Erythroblast (primary cell): Measurements from ENCODE around the gene ABCD1.

Source experiments
- DNase-seq, 2 experiments: peaks; one replicate each; lab custom pipeline; 2025; lab: John Stamatoyannopoulos, UW
- GATA1 ChIP-seq: IDR thresholded peaks from 2 replicates; pipeline ENCODE4 v1.6.1; 2011; ENCODE audit warnings: low read depth, mild to moderate bottlenecking, control low read depth, low read length, moderate library complexity
- POLR2A ChIP-seq: IDR thresholded peaks from 2 replicates; pipeline ENCODE4 v1.6.1; 2011; ENCODE audit warnings: mild to moderate bottlenecking, low read length

Gene ABCD1

DNA sequence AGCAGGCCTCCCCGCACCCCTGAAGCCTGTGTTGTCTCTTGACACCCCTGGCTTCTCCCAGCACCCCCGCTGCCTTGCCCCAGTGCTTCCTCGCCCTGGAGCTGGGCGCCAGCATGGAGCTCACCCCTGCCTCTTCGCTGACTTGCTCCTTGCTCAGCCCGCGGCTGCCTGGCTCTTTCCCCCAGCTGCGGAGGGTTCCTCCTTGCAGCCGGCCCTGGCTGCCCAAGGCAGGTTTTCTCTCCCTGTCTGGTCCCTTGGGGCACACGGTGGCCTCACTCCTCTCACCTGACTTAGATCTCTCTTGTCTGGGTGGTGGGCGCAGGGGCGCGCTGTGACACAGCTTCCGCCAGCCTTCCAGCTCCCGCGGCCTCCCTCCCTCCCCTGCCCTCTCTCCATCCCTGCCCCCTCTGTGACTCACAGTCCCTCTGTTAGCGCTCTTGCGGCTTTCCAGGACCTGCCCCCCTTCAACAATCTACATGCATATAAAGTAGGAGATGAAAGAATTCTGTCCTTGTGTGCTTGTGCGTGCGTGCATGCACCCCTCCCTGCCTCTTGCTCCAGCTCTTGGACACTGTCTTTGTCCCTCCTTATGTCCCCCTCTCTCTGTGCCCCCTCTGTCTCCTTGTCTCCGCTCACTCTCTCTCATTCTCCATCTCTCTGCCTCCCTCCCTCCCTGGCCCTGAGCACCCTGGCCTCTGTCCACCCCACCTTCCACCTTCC is 41.6 kb downstream of the ABCD1 start:
- peak; percentile 43 to 56 for DNase-seq
- TF ChIP-seq POLR2A (peak; percentile 49), GATA1 (no peak)

DNA sequence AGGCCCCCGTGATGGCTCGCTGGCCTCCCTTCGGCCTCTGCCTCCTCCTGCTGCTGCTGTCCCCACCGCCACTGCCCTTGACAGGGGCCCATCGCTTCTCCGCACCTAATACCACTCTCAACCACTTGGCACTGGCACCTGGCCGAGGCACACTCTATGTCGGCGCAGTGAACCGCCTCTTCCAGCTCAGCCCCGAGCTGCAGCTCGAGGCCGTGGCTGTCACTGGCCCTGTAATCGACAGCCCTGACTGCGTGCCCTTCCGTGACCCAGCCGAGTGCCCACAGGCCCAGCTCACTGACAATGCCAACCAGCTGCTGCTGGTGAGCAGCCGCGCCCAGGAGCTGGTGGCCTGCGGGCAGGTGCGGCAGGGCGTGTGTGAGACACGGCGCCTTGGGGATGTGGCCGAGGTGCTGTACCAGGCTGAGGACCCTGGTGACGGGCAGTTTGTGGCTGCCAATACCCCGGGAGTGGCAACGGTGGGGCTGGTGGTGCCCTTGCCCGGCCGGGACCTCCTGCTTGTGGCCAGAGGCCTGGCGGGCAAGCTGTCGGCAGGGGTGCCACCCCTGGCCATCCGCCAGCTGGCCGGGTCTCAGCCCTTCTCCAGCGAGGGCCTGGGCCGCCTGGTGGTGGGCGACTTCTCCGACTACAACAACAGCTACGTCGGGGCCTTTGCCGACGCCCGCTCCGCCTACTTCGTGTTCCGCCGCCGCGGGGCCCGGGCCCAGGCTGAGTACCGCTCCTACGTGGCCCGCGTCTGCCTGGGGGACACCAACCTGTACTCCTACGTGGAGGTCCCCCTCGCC is 42.4 kb downstream of the ABCD1 start:
- TF ChIP-seq GATA1 (no peak), POLR2A (no peak)
- DNase-seq = no peak

DNA sequence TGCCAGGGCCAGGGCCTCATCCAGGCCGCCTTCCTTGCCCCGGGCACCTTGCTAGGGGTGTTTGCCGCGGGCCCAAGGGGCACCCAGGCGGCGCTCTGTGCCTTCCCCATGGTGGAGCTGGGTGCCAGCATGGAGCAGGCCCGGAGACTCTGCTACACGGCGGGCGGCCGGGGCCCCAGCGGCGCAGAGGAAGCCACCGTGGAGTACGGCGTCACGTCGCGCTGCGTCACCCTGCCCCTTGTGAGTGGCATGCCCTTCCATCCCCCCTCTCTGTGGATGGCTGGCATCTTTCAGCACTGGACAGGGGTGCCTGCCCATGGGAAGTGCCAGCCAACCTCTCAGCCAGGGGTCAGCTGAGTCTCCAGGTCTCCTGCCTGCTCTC is 43.0 kb downstream of the ABCD1 start:
- TF ChIP-seq GATA1 (no peak), POLR2A (no peak)
- no peak for DNase-seq

DNA sequence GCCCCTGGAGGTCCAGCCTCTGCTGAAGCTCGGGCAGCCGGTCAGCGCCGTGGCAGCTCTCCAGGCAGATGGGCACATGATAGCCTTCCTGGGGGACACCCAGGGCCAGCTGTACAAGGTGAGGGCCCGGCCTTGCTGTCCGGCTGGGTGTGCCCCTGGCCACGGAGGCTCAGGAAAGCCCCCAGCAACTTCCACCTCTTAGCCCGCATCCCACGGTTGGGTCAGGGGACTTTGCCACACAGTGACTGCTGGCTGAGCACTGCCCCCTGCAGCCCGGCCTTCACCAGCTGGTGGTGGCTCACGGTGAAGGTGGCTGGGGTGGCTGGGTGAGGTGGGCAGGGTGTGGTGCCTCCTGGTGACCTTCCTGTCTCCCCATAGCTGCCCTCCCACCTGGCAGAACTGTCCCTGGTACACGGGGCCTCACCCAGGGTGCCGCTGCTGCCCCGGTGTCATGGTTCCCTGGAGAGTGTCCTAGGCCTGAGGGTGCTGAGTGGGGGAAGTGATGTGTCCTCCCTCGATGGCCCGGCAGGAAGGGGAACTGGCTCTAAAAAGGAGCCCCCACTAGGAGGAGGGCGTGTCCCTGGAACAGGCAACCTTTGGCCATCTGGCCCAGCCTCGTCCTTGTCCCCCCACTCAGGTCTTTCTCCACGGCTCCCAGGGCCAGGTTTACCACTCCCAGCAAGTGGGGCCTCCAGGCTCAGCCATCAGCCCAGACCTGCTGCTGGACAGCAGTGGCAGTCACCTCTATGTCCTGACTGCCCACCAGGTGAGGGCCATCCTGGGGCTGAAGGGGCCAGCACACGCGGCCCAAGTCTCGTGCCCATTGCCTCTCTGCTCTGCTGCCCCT is 43.9 kb downstream of the ABCD1 start:
- TF ChIP-seq GATA1 (no peak), POLR2A (no peak)
- no peak for DNase-seq

DNA sequence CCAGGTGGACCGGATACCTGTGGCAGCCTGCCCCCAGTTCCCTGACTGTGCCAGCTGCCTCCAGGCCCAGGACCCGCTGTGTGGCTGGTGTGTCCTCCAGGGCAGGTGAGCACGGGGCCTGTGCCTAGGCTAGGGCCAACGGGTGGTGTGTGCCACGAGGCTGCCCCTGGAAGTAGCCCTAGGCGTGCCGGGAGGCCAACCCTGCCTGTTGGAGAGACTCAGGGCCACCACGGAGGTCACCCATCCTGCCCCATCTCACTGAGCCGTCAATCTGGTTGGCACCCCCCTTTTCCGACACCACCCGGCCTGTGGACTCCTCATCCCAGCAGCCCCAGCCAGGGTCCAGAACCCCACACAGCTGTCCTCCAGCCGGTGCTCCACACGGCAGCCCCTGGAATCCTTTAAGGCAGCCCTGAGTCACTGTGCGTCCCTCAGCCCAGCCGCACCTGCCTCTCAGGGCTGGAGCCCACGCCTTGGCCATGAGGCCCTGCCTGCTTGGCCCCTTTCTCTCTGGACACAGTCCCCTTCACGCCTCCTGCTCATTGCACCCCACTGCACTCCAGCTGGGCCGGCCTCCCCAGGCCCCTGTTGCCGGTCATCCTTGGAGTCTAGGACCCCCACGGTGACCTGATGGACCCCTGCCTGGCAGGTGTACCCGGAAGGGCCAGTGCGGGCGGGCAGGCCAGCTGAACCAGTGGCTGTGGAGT is 44.7 kb downstream of the ABCD1 start:
- TF ChIP-seq GATA1 = no peak
- TF ChIP-seq POLR2A = no peak

DNA sequence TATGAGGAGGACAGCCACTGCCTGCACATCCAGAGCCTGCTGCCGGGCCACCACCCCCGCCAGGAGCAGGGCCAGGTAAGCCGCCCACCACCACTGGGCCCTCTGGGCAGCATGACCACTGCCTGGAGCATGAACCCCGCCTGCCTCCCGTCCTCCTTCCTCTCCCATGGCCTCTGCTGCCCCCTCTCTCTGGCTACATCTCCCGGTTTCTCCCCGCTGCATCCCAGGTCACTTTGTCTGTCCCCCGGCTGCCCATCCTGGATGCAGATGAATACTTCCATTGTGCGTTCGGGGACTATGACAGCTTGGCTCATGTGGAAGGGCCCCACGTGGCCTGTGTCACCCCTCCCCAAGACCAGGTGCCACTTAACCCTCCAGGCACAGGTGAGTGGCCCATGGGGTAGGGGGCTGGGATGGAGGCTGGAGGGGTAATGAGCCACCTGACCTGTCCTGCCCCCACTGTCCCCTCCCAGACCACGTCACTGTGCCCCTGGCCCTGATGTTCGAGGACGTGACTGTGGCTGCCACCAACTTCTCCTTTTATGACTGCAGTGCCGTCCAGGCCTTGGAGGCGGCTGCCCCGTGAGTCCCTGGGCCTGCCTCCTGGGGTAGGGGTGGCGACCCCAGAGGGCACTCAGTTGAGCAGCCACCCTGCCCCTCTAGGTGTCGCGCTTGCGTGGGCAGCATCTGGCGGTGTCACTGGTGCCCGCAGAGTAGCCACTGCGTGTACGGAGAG is 45.4 kb downstream of the ABCD1 start:
- no peak for DNase-seq
- TF ChIP-seq POLR2A (no peak), GATA1 (no peak)

More for the DNA sequence above, 44.7 kb downstream of the ABCD1 start:
- no peak for DNase-seq

DNA sequence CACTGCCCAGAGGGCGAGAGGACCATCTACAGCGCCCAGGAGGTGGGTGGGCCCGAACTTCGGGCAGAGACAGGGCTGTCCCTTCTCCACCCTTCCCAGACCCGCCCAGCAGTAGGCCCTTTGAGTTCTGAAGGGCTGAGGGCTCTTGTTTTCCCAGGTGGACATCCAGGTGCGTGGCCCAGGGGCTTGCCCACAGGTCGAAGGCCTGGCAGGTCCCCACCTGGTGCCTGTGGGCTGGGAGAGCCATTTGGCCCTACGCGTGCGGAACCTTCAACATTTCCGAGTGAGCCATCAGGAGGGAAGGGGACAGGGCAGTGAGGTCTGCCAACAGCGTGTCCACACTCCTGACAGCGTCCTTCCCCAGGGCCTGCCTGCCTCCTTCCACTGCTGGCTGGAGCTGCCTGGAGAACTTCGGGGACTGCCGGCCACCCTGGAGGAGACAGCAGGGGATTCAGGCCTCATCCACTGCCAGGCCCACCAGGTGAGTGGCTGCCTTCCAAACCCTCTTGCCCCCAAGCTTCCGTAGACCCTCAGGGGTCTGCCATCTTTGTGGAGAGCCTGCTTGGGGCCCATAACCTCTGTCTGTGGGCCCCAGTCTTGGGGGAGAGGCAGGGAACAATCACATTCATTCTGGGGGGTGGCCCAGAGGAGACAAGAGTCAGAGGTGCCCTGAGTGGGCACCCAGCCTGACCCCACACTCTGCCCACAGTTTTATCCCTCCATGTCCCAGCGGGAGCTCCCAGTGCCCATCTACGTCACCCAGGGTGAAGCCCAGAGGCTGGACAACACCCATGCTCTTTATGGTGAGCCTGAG is 46.2 kb downstream of the ABCD1 start:
- TF ChIP-seq GATA1 = no peak
- no peak for TF ChIP-seq POLR2A
- DNase-seq = no peak

DNA sequence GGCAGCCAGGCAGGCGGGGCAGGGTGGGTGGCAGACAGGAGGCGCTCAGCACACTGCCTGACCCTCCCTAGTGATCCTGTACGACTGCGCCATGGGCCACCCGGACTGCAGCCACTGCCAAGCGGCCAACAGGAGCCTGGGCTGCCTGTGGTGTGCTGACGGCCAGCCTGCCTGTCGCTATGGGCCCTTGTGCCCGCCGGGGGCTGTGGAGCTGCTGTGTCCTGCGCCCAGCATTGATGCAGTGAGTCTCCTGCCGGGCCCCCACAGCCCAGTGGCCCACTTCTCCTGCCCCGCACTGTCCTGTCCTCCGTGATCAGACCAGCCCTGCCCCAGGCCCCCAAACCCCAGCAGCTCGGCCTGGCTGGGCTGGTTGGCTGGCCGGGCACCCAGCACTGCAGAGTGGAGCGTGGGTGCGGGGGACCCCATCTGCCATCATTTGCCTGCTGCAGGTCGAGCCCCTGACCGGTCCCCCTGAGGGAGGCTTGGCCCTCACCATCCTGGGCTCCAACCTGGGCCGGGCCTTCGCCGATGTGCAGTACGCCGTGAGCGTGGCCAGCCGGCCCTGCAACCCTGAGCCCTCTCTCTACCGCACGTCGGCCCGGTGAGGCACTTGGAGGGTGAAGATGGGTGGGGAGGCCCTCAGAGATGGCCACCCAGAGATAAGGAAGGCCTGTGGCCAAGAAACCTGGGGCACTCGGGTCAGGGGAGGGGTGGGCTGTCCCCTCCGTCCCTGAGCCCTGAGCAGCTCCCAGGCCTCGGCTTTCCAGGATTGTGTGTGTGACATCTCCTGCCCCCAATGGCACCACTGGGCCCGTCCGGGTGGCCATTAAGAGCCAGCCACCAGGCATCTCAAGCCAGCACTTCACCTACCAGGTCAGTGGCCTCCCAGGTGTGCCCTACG is 47.0 kb downstream of the ABCD1 start:
- no peak for DNase-seq
- TF ChIP-seq POLR2A (no peak), GATA1 (no peak)

DNA sequence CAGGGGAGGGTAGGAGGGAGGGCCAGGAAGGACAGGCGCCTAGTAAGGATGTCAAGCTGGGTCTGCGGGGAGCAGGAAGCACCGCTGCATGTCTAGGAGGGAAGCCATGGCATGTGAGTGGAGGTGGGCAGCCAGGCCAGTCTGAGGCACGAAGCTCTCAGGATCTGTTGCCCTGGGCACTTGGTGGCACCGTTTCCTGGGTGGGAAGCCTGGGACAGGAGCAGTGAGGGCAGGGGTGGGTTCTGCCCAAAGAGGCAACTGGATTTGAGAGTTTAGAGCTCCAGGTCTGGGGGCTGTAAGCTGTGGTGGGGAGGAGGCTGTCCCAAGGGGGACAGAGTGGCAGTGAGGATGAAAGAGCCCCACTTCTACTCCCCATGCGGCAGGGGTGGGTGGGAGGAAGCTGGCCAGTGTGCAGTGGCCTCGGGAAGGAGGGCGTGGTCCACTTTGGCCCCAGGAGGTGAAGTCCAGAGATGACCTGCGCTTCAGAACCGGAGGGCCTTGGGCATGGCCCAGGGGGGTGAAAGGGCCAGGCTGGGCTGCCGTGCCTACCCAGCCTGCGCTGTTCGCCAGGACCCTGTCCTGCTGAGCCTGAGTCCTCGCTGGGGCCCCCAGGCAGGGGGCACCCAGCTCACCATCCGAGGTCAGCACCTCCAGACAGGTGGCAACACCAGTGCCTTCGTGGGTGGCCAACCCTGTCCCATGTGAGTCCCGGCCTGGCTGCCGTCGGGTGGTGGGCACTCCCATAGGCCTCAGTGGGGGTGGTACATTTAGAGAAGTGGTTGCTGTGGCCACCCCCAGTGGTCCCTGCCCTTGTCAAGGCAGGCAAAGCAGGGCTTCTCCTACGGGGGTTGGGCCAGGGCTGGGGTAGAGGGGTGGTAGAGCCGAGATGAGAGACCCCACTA is 47.9 kb downstream of the ABCD1 start:
- no peak for TF ChIP-seq GATA1
- TF ChIP-seq POLR2A = no peak
- DNase-seq = no peak

DNA sequence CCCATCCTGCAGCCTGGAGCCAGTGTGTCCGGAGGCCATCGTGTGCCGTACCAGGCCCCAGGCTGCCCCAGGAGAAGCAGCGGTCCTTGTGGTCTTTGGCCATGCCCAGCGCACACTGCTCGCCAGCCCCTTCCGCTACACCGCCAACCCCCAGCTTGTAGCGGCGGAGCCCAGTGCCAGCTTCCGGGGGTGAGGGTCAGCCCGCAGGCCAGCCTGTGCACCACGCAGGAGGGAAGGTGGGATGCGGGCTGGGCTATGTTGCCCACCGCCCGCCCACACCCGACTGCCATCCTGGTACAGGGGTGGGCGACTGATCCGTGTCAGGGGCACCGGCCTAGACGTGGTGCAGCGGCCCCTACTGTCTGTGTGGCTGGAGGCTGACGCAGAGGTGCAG is 48.6 kb downstream of the ABCD1 start:
- no peak for DNase-seq

More for the DNA sequence above, 48.6 kb downstream of the ABCD1 start:
- TF ChIP-seq GATA1 (no peak), POLR2A (no peak)
